Gastrocnemius medialis (tissue), 4 donors: Measurements from ENCODE around the gene ATP5F1D. TPM values are rescaled to one million over a fixed set of nuclear protein-coding genes. Genes with fewer than 3 reads are reported as not detected.
A peak's percentile ranks its signal among the peaks of the same experiment; 100 is the strongest.

Experiments
- ATAC-seq, 2 donors: fragments of 150-250 bp; one replicate each; pipeline ENCODE4 v1.9.1; 2016
- DNase-seq, 2 donors: peaks; one replicate each; pipeline ENCODE4 v3.0.0-alpha.2; 2019
- H3K27ac ChIP-seq, 4 donors: fragments of 200-600 bp; sonication (generic); 1 replicate in 1 of 4; 2 replicates in 3 of 4; pipeline ENCODE4 v1.5.1; 2016 to 2018; ENCODE audit warnings: mild to moderate bottlenecking in 2 of 4, moderate library complexity in 1 of 4
- H3K27me3 ChIP-seq, 3 donors: fragments of 200-600 bp; sonication (generic) in 2 of 3; 1 replicate in 1 of 3; 2 replicates in 2 of 3; pipeline versions ENCODE4 v1.5.1 to v1.6.0; 2016 to 2019; ENCODE audit warnings: mild to moderate bottlenecking in 1 of 3, moderate library complexity in 1 of 3
- H3K36me3 ChIP-seq, 2 donors: fragments of 200-600 bp; sonication (generic) in 1 of 2; one replicate each; pipeline ENCODE4 v1.5.1; 2017 to 2018
- H3K4me1 ChIP-seq, 2 donors: fragments of 200-600 bp; sonication (generic) in 1 of 2; one replicate each; pipeline ENCODE4 v1.5.1; 2016 to 2017; ENCODE audit warnings: mild to moderate bottlenecking in 2 of 2
- H3K4me3 ChIP-seq, 4 donors: fragments of 200-600 bp; sonication (generic) in 3 of 4; 1 replicate in 1 of 4; 2 replicates in 3 of 4; pipeline ENCODE4 v1.5.1; 2016 to 2019; ENCODE audit warnings: mild to moderate bottlenecking in 2 of 4
- H3K9me3 ChIP-seq, 3 donors: fragments of 200-600 bp; sonication (generic) in 2 of 3; 1 replicate in 1 of 3; 2 replicates in 2 of 3; pipeline ENCODE4 v1.5.1; 2016 to 2019
- POLR2A ChIP-seq, 2 donors: fragments of 450-650 bp; IDR thresholded peaks; one replicate each; pipeline ENCODE4 v1.6.1; 2017; ENCODE audit warnings: antibody characterized with exemption in 2 of 2, mild to moderate bottlenecking in 2 of 2, moderate library complexity in 2 of 2
- in situ Hi-C, 4 donors: fragments of 200-750 bp; cut with MboI; loops; one replicate each; pipeline versions ENCODE4 v1.15.0 to v1.8.0; 2017; ENCODE audit warnings: low sequenced_read_pairs in 4 of 4
- intact Hi-C: fragments of 100-400 bp; cut with DNase I; formaldehyde crosslinking; loops from one replicate; pipeline ENCODE4 v1.15.1; 2023; ENCODE audit warnings: low total_unique reads
- total RNA-seq, 4 donors: library from RNA; depleted of rRNA; stranded (reverse); fragments of >200 nt; gene quantifications; one replicate each; pipeline versions ENCODE4 v1.1.0 to v1.2.3, GENCODE V29; 2016
- TF ChIP-seq, protein P1 (sequence below), 5 experiments: fragments of 450-650 bp in 3 of 5; fragments of 200-600 bp in 2 of 5; sonication (generic) in 2 of 5; IDR thresholded peaks in 4 of 5; conservative IDR thresholded peaks in 1 of 5; 1 replicate in 4 of 5; 2 replicates in 1 of 5; pipeline ENCODE4 v1.5.1; 2016 to 2019; ENCODE audit warnings: antibody characterized with exemption in 5 of 5, mild to moderate bottlenecking in 3 of 5, moderate library complexity in 3 of 5

ATP5F1D gene
- total RNA-seq, 4 donors from 2014 or later = 189 to 442 (median 273) TPM

DNA sequence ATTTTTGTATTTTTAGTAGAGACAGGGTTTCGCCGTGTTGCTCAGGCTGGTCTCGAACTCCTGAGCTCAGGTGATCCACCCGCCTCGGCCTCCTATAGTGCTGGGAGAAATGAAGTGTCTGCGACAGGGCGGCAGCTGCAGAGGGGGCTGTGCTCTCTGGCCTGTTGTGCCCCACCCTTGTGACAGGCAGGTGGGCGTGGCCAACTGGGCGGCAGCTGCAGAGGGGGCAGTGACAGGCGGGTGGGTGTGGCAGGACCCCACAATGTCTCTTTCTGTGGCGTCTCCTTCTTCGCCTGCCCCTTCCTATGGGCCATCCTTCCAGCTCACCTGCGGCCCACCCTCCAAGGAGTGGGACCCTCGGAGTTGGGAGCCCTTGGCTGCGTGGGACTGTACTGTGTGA, 24.2 kb upstream of the ATP5F1D start:
- Histone ChIP-seq H3K27me3 (no peaks in the 10 kb centered on the region), H3K4me1 (peaks cover 73 to 88% of the 10 kb centered on the region in 2 donors), H3K27ac (peak overlapping the region; percentile 94 to 98 (median 96)), H3K9me3 (no peaks in the 10 kb centered on the region), H3K4me3 (peak overlapping the region in 1 of 4 donors; percentile 25), H3K36me3 (peaks cover 0 to 18% of the 10 kb centered on the region in 2 donors)
- intact Hi-C loops = loop anchor here (10.0 kb wide), 1 partner anchor 643 kb away; the partner anchor contains the start of gene BSG
- DNase-seq (peak in 1 of 2 donors; percentile 82), ATAC-seq (peak in 1 of 2 donors; percentile 4)
- in situ Hi-C loops = no loop called here
- TF ChIP-seq, protein P1, sequence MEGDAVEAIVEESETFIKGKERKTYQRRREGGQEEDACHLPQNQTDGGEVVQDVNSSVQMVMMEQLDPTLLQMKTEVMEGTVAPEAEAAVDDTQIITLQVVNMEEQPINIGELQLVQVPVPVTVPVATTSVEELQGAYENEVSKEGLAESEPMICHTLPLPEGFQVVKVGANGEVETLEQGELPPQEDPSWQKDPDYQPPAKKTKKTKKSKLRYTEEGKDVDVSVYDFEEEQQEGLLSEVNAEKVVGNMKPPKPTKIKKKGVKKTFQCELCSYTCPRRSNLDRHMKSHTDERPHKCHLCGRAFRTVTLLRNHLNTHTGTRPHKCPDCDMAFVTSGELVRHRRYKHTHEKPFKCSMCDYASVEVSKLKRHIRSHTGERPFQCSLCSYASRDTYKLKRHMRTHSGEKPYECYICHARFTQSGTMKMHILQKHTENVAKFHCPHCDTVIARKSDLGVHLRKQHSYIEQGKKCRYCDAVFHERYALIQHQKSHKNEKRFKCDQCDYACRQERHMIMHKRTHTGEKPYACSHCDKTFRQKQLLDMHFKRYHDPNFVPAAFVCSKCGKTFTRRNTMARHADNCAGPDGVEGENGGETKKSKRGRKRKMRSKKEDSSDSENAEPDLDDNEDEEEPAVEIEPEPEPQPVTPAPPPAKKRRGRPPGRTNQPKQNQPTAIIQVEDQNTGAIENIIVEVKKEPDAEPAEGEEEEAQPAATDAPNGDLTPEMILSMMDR (IDR thresholded peaks at IDR 0.05 in 4 of 5, conservative IDR thresholded peaks at IDR 0.05 in 1 of 5) = no peak
- TF ChIP-seq POLR2A (IDR thresholded peaks at IDR 0.05) = no peak

DNA sequence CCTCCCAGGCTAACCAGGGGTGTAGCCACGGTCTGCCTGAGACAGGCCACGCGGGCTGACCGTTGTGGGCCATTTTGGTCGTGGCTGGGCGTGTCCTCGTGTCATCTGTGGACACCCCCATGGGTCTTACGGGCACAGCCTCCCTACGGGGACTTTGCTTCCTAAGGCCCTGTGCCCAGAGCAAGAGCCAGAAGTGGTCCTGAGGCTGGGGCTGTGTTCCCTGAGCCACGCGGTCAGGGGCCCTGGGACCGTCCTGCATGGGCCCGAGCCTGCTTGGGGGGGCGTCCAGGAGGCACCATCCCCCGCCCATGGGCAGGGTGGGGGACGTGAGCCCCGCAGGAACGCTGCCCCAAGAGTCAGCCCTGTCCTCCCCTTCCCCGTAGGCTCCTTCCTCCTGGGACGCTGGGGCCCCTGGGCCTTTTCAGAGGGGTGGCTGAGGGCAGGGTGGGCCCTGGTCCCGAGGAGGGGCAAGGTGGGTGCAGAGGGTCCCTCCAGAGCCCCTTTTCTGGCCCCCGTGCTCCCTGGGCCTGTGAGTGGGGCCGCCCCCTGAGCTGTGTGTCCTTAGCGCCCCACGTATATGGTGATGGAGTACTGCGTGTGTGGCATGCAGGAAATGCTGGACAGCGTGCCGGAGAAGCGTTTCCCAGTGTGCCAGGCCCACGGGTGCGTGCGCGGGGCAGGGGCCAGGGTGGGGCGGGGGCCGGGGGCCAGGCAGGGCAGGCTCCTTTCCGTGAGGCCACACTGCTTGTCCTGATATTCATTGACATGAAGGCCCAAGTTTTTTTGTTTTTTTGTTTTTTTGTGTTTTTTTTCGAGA, 22.6 kb upstream of the ATP5F1D start:
- H3K36me3 ChIP-seq = peaks cover 0 to 32% of the 10 kb centered on the region in 2 donors
- DNase-seq (no peak), ATAC-seq (no peak)
- in situ Hi-C loops = no loop called here
- peak overlapping the region; percentile 94 to 98 (median 96) for H3K27ac ChIP-seq
- peaks cover 59 to 81% of the 10 kb centered on the region in 2 donors for H3K4me1 ChIP-seq
- no peak overlapping the region for H3K4me3 ChIP-seq
- no peaks in the 10 kb centered on the region for H3K9me3 ChIP-seq
- intact Hi-C loops = loop anchor here (10.0 kb wide), 1 partner anchor 644 kb away; the partner anchor contains the start of gene BSG
- no peaks in the 10 kb centered on the region for H3K27me3 ChIP-seq
- TF ChIP-seq, protein P1 (IDR thresholded peaks at IDR 0.05 in 4 of 5, conservative IDR thresholded peaks at IDR 0.05 in 1 of 5) = no peak
- no peak for TF ChIP-seq POLR2A (IDR thresholded peaks at IDR 0.05)

DNA sequence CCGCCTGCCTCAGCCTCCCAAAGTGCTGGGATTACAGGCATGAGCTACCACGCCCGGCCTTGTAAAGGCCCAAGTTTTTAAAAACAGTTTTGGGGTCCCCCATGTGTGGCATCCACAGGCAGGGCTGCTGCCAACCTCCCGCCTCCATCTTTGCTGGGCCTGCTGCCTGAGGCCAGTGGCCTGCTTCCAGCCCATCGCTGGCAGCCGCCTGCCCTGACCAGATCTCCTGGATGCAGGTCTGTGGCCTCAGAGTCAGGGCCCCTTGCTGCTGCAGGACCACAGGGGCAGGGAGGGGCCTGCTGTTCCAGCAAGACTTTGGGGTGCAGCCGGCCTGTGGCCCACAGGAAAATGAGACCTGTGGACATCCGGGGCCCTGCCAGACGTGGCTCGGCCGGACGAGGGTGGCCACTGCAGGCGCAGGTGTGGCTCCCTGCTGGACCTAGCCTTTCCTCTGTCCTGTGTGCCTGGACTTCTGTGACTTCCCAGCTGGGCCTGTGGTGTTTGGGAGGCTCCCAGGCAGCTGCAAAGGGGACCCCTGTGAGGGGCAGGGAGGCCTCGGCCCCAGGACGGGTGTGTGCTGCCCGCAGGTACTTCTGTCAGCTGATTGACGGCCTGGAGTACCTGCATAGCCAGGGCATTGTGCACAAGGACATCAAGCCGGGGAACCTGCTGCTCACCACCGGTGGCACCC, 21.6 kb upstream of the ATP5F1D start:
- in situ Hi-C loops (no loop called here), intact Hi-C loops (loop anchor here (10.0 kb wide), 1 partner anchor 645 kb away; the partner anchor contains the start of gene BSG)
- H3K36me3 ChIP-seq = peaks cover 0 to 32% of the 10 kb centered on the region in 2 donors
- no peak for TF ChIP-seq POLR2A (IDR thresholded peaks at IDR 0.05)
- ATAC-seq (no peak), DNase-seq (no peak)
- H3K9me3 ChIP-seq = no peaks in the 10 kb centered on the region
- H3K4me3 ChIP-seq = no peak overlapping the region
- peaks cover 49 to 71% of the 10 kb centered on the region in 2 donors for H3K4me1 ChIP-seq
- H3K27ac ChIP-seq = peak overlapping the region; percentile 68 to 97 (median 95)
- no peaks in the 10 kb centered on the region for H3K27me3 ChIP-seq

DNA sequence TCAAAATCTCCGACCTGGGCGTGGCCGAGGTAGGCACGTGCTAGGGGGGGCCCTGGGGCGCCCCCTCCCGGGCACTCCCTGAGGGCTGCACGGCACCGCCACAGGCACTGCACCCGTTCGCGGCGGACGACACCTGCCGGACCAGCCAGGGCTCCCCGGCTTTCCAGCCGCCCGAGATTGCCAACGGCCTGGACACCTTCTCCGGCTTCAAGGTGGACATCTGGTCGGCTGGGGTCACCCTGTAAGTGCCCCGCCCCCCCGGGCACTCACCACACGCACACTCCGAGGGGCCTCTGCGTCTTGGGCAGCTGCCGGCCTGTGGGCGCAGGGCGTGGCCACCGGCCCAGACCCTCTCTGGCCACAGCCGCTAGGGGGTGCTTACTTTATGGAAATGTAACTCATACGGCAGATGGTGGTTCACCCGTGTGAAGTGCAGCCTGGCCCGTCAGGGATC, 21.0 kb upstream of the ATP5F1D start:
- Histone ChIP-seq H3K36me3 (peaks cover 0 to 32% of the 10 kb centered on the region in 2 donors), H3K27ac (peak overlapping the region; percentile 68 to 97 (median 95)), H3K27me3 (no peaks in the 10 kb centered on the region), H3K4me3 (no peak overlapping the region), H3K4me1 (peaks cover 43 to 66% of the 10 kb centered on the region in 2 donors), H3K9me3 (no peaks in the 10 kb centered on the region)
- intact Hi-C loops (no loop called here), in situ Hi-C loops (no loop called here)
- ATAC-seq (no peak), DNase-seq (no peak)
- TF ChIP-seq, protein P1 (IDR thresholded peaks at IDR 0.05 in 4 of 5, conservative IDR thresholded peaks at IDR 0.05 in 1 of 5) = no peak
